ENCODE data around the gene HS3ST5. TPM values are rescaled to one million over a fixed set of nuclear protein-coding genes. Genes with fewer than 3 reads are reported as not detected.

Gene HS3ST5
- total RNA-seq, 4 donors from 2014 or later = 0.48 TPM; not detected in 3

DNA sequence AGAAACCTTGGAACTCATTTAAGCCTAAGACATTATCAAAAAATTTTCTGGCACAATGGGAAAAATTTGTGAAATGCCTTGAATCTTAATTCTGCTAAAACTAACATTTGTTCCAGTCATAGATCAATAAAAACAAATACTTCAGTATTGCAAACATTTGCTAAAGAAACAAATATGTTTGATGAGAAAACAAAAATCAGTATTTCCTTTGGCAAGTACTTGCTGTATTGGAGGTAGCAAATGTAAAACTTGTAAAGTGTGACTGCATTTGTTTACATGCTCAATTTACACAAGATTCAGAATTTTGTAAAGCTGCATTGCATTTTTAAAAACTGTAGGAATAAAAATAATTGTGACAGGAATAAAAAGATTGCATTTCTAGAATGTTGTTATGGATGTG, 183.1 kb downstream of the HS3ST5 start:
- Histone ChIP-seq H3K27me3 (no peaks in the 10 kb centered on the region), H3K4me3 (no peak overlapping the region), H3K36me3 (no peaks in the 10 kb centered on the region), H3K9me3 (no peaks in the 10 kb centered on the region), H3K4me1 (no peaks in the 10 kb centered on the region), H3K27ac (no peak overlapping the region)
- DNase-seq = no peak
- TF ChIP-seq, protein P1, sequence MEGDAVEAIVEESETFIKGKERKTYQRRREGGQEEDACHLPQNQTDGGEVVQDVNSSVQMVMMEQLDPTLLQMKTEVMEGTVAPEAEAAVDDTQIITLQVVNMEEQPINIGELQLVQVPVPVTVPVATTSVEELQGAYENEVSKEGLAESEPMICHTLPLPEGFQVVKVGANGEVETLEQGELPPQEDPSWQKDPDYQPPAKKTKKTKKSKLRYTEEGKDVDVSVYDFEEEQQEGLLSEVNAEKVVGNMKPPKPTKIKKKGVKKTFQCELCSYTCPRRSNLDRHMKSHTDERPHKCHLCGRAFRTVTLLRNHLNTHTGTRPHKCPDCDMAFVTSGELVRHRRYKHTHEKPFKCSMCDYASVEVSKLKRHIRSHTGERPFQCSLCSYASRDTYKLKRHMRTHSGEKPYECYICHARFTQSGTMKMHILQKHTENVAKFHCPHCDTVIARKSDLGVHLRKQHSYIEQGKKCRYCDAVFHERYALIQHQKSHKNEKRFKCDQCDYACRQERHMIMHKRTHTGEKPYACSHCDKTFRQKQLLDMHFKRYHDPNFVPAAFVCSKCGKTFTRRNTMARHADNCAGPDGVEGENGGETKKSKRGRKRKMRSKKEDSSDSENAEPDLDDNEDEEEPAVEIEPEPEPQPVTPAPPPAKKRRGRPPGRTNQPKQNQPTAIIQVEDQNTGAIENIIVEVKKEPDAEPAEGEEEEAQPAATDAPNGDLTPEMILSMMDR (IDR thresholded peaks at IDR 0.05) = no peak
- no peak for TF ChIP-seq POLR2A (IDR thresholded peaks at IDR 0.05)
- intact Hi-C loops (cut with DNase I; ENCODE audit: low total_unique reads) = no loop called here

DNA sequence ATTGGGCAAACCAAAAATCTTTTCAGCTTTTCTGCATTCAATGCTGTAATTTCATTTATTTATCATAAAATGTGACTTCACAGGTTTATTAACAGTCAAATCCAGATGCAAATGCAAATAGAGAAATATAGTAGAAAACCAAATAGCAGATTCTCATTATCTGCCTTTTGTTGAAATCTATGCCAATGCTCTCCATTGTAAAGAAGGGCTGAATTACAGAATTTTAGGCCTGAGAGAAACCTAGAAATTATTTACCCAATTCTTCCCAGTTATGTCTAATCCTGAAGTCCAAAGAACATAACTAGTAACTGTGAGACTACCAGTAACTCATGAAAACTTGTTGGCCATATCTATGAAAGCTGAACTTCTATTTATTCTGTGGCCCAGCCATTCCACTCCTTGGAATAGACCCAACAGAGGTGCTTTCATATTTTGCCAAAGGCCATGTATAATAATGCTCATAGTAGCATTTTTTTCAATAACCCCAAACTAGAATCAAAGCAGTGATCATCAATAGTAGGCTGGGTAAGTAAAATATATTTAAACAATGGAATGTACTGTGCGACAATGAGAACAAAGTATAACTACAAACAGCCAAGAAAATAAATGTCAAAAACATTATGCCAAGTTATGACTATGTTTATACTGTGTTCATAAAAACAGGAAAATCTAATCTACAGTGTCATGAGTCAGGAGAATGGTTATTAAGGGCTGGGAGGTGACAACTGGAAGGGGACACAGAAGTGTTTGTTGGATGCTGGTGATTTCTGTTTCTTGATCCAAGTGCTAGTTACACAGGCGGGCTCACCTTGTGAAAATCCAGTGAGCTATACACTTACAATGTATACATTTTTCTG, 183.8 kb downstream of the HS3ST5 start:
- Histone ChIP-seq H3K4me3 (no peak overlapping the region), H3K4me1 (no peaks in the 10 kb centered on the region), H3K36me3 (no peaks in the 10 kb centered on the region), H3K27me3 (no peaks in the 10 kb centered on the region), H3K9me3 (no peaks in the 10 kb centered on the region), H3K27ac (no peak overlapping the region)
- no peak for DNase-seq
- TF ChIP-seq, protein P1 (IDR thresholded peaks at IDR 0.05) = no peak
- intact Hi-C loops (cut with DNase I; ENCODE audit: low total_unique reads) = no loop called here

GRCh38 chr6:114158411-114158810, 184.4 kb downstream of the HS3ST5 start:
- H3K9me3 ChIP-seq = no peaks in the 10 kb centered on the region
- H3K4me1 ChIP-seq = no peaks in the 10 kb centered on the region
- no peaks in the 10 kb centered on the region for H3K27me3 ChIP-seq
- H3K4me3 ChIP-seq = no peak overlapping the region
- intact Hi-C loops (cut with DNase I; ENCODE audit: low total_unique reads) = no loop called here
- H3K36me3 ChIP-seq = no peaks in the 10 kb centered on the region
- TF ChIP-seq POLR2A (IDR thresholded peaks at IDR 0.05) = no peak
- DNase-seq = no peak
- H3K27ac ChIP-seq = no peak overlapping the region

DNA sequence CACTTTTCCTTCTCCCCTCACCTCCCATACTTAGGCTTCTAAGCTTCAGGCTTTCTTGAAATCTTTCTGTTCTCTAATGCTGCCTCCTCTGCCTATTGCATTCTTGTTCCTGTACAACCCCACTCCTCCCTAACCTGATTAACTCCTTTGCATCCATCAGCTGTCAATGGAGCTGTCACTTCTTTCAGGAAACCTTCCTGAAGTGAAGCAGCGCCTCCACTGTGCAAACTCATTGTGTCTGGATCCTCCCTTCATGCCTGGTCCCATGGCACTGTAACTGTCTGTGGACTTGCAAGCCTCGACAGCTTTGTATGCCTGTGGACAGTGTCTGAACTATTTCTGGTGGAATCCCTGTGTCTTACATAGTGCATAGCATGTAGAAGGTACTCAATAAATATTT, 185.0 kb downstream of the HS3ST5 start:
- Histone ChIP-seq H3K27me3 (no peaks in the 10 kb centered on the region), H3K9me3 (no peaks in the 10 kb centered on the region), H3K36me3 (no peaks in the 10 kb centered on the region), H3K27ac (no peak overlapping the region), H3K4me1 (no peaks in the 10 kb centered on the region), H3K4me3 (no peak overlapping the region)
- TF ChIP-seq, protein P1 (IDR thresholded peaks at IDR 0.05) = no peak
- TF ChIP-seq POLR2A (IDR thresholded peaks at IDR 0.05) = no peak
- intact Hi-C loops (cut with DNase I; ENCODE audit: low total_unique reads) = no loop called here
- DNase-seq = no peak

GRCh38 chr6:114155763-114156162, 187.1 kb downstream of the HS3ST5 start:
- intact Hi-C loops (cut with DNase I; ENCODE audit: low total_unique reads) = no loop called here
- Histone ChIP-seq H3K9me3 (no peaks in the 10 kb centered on the region), H3K27me3 (no peaks in the 10 kb centered on the region), H3K27ac (no peak overlapping the region), H3K4me1 (no peaks in the 10 kb centered on the region), H3K4me3 (no peak overlapping the region), H3K36me3 (no peaks in the 10 kb centered on the region)
- TF ChIP-seq POLR2A (IDR thresholded peaks at IDR 0.05) = no peak
- no peak for DNase-seq

GRCh38 chr6:114154812-114155211, 188.0 kb downstream of the HS3ST5 start:
- no peaks in the 10 kb centered on the region for H3K36me3 ChIP-seq
- no peak for DNase-seq
- intact Hi-C loops (cut with DNase I; ENCODE audit: low total_unique reads) = no loop called here
- TF ChIP-seq, protein P1 (IDR thresholded peaks at IDR 0.05) = no peak
- no peak for TF ChIP-seq POLR2A (IDR thresholded peaks at IDR 0.05)
- H3K4me3 ChIP-seq = no peak overlapping the region
- no peaks in the 10 kb centered on the region for H3K4me1 ChIP-seq
- H3K27ac ChIP-seq = no peak overlapping the region
- H3K27me3 ChIP-seq = no peaks in the 10 kb centered on the region
- no peaks in the 10 kb centered on the region for H3K9me3 ChIP-seq
